RWPE2 (cell line): ENCODE results near the gene ACKR1.

Experiments used
- ATAC-seq: fragments of 200-7000 bp; cut with Tn5 transposase; 3 replicates; pipeline ENCODE4 v1.9.1; 2021; ENCODE audit warnings: low read depth
- DNase-seq: peaks from one replicate; pipeline ENCODE4 v3.0.0-alpha.2; 2020; ENCODE audit warnings: low spot score
- H3K27ac ChIP-seq: fragments of 450-650 bp; 2 replicates; pipeline ENCODE4 v1.5.1; 2017; ENCODE audit warnings: mild to moderate bottlenecking; ENCODE audit not compliant: poor library complexity, severe bottlenecking
- H3K27me3 ChIP-seq: fragments of 250-450 bp; sonication (Bioruptor Pico); 2 replicates; pipeline ENCODE4 v1.5.1; 2021; ENCODE audit warnings: mild to moderate bottlenecking, moderate library complexity; ENCODE audit not compliant: insufficient read depth, poor library complexity, severe bottlenecking
- H3K36me3 ChIP-seq: fragments of 250-450 bp; sonication (Bioruptor Pico); 2 replicates; pipeline ENCODE4 v1.5.1; 2020; ENCODE audit warnings: low read depth, mild to moderate bottlenecking, moderate library complexity
- H3K4me1 ChIP-seq: fragments of 250-450 bp; sonication (Bioruptor Pico); 2 replicates; pipeline ENCODE4 v1.5.1; 2021; ENCODE audit warnings: mild to moderate bottlenecking, moderate library complexity; ENCODE audit not compliant: insufficient read depth, poor library complexity, severe bottlenecking
- H3K4me3 ChIP-seq: fragments of 250-450 bp; sonication (Bioruptor Pico); 2 replicates; pipeline ENCODE4 v1.5.1; 2021; ENCODE audit warnings: mild to moderate bottlenecking, moderate library complexity; ENCODE audit not compliant: severe bottlenecking
- H3K9me3 ChIP-seq: fragments of 250-450 bp; sonication (Bioruptor Pico); 2 replicates; pipeline ENCODE4 v1.5.1; 2021; ENCODE audit warnings: mild to moderate bottlenecking, moderate library complexity; ENCODE audit not compliant: severe bottlenecking
- CTCF ChIP-seq: fragments of 450-650 bp; IDR thresholded peaks from one replicate; pipeline ENCODE4 v1.5.1; 2017; ENCODE audit warnings: mild to moderate bottlenecking, moderate library complexity; ENCODE audit not compliant: poor library complexity, severe bottlenecking

Gene ACKR1

DNA sequence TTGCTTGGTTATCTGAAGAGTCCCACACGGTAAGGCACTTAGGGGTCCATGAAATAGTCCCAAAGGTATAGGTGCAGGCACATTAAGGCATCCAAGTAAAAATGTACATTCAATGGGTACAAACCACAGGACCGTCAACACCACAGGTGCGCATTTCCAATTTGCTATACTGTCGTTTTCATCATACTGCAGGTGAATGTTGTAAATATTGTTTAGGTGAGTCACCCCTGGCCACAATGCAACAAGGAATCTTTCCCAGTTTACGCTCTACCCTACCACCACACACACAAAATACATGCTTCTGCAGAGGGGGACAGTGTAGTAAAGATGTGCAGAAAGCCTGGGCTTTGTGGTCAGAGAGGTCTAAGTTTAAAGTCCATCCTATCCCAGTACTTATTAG, 19.6 kb upstream of the ACKR1 start:
- H3K4me3 ChIP-seq: no peak overlapping the region
- TF ChIP-seq CTCF: no peak
- ATAC-seq: 0 out of 3 replicates have a peak, but pooled peaks have one; percentile 33
- no peaks in the 10 kb centered on the region for H3K9me3 ChIP-seq
- H3K27me3 ChIP-seq: peaks cover 31% of the 10 kb centered on the region
- H3K36me3 ChIP-seq: no peaks in the 10 kb centered on the region
- H3K4me1 ChIP-seq: peaks cover 4% of the 10 kb centered on the region
- no peak overlapping the region for H3K27ac ChIP-seq
- DNase-seq: no peak

- no peaks in the 10 kb centered on the region for H3K9me3 ChIP-seq
- H3K27me3 ChIP-seq: peaks cover 34% of the 10 kb centered on the region
- H3K36me3 ChIP-seq: no peaks in the 10 kb centered on the region
- TF ChIP-seq CTCF: no peak
- peaks cover 4% of the 10 kb centered on the region for H3K4me1 ChIP-seq
- no peak overlapping the region for H3K4me3 ChIP-seq
- DNase-seq (no peak), ATAC-seq (no peak)
- H3K27ac ChIP-seq: no peak overlapping the region
Measured at GRCh38 chr1:159187033-159187432, 17.6 kb upstream of the ACKR1 start.

DNA sequence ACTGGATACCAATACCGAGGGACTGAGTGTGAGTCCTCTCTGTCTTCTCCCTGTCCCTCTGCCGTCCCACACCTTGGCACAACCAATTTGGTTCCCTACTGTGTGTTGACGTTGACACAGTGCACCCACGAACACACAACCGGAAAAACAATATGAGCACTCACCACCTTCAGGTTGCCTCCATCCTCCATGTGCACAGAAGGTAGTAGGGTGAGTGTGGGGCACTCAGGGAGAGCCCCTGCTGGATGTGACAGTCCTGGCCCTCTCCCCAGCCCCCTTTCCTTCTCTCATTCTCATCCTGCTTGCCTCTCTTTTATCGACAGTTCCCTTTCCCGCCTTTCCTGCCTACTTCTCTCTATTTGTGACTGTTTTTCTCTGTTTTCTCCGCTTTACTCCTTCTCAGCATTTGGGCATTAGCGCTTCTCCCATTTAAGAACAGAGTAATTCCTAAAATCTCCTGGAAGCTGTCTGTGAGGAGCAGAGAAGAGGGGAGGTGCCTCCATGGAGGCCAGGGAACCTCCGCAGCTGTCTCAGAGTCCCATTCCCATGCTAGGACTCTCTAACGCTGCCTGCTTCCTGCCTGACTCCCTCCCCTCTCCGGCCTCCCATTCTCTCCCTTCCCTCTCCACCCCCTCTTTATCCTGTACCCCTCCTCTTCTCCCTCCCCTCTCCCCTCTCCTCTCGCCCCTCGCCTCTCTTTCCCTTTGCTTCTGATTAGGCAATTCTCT, 16.9 kb upstream of the ACKR1 start:
- Histone ChIP-seq H3K27me3 (peaks cover 34% of the 10 kb centered on the region), H3K4me3 (no peak overlapping the region), H3K9me3 (no peaks in the 10 kb centered on the region), H3K4me1 (peaks cover 4% of the 10 kb centered on the region), H3K36me3 (no peaks in the 10 kb centered on the region), H3K27ac (no peak overlapping the region)
- no peak for TF ChIP-seq CTCF
- ATAC-seq: no peak
- DNase-seq: no peak

GRCh38 chr1:159188375-159188788, 16.3 kb upstream of the ACKR1 start:
- Histone ChIP-seq H3K4me3 (no peak overlapping the region), H3K36me3 (no peaks in the 10 kb centered on the region), H3K4me1 (peaks cover 4% of the 10 kb centered on the region), H3K27me3 (peaks cover 34% of the 10 kb centered on the region), H3K9me3 (no peaks in the 10 kb centered on the region), H3K27ac (no peak overlapping the region)
- ATAC-seq (peak; percentile 94), DNase-seq (no peak)
- no peak for TF ChIP-seq CTCF

- Histone ChIP-seq H3K36me3 (no peaks in the 10 kb centered on the region), H3K27me3 (peaks cover 34% of the 10 kb centered on the region), H3K4me3 (no peak overlapping the region), H3K27ac (no peak overlapping the region), H3K4me1 (peaks cover 4% of the 10 kb centered on the region), H3K9me3 (no peaks in the 10 kb centered on the region)
- DNase-seq (no peak), ATAC-seq (no peak)
- TF ChIP-seq CTCF: no peak
Measured at GRCh38 chr1:159190441-159190840, 14.2 kb upstream of the ACKR1 start.
